ENCODE results near the gene TMEM18.

Gene TMEM18

GRCh38 chr2:665340-666073 lies 11.7 kb downstream of the TMEM18 start:
- no peak for DNase-seq (ENCODE audit: low read depth in 1 of 2, low spot score in 1 of 2)
- TF ChIP-seq JUND (IDR thresholded peaks at IDR 0.05; ENCODE audit: low read depth), result no peak
- in situ Hi-C loops (cut with HindIII; ENCODE audit: low pct_unique_long_range_greater_than_20kb, low sequenced_read_pairs), result no loop called here

- in situ Hi-C loops (cut with HindIII; ENCODE audit: low pct_unique_long_range_greater_than_20kb, low sequenced_read_pairs), result no loop called here
- TF ChIP-seq JUND (IDR thresholded peaks at IDR 0.05; ENCODE audit: low read depth), result no peak
- DNase-seq (ENCODE audit: low read depth in 1 of 2, low spot score in 1 of 2), result no peak
Observed at GRCh38 chr2:664063-664462, 13.1 kb downstream of the TMEM18 start.

GRCh38 chr2:663221-663620 lies 14.0 kb downstream of the TMEM18 start:
- in situ Hi-C loops (cut with HindIII; ENCODE audit: low pct_unique_long_range_greater_than_20kb, low sequenced_read_pairs), result no loop called here
- no peak for TF ChIP-seq JUND (IDR thresholded peaks at IDR 0.05; ENCODE audit: low read depth)
- no peak for DNase-seq (ENCODE audit: low read depth in 1 of 2, low spot score in 1 of 2)

GRCh38 chr2:661360-661635 lies 15.9 kb downstream of the TMEM18 start:
- in situ Hi-C loops (cut with HindIII; ENCODE audit: low pct_unique_long_range_greater_than_20kb, low sequenced_read_pairs), result no loop called here
- TF ChIP-seq JUND (IDR thresholded peaks at IDR 0.05; ENCODE audit: low read depth), result no peak
- no peak for DNase-seq (ENCODE audit: low read depth in 1 of 2, low spot score in 1 of 2)

- in situ Hi-C loops (cut with HindIII; ENCODE audit: low pct_unique_long_range_greater_than_20kb, low sequenced_read_pairs), result no loop called here
- no peak for DNase-seq (ENCODE audit: low read depth in 1 of 2, low spot score in 1 of 2)
- TF ChIP-seq JUND (IDR thresholded peaks at IDR 0.05; ENCODE audit: low read depth), result no peak
Observed at GRCh38 chr2:660586-661359, 16.4 kb downstream of the TMEM18 start.

GRCh38 chr2:660029-660428 lies 17.2 kb downstream of the TMEM18 start:
- in situ Hi-C loops (cut with HindIII; ENCODE audit: low pct_unique_long_range_greater_than_20kb, low sequenced_read_pairs), result no loop called here
- DNase-seq (ENCODE audit: low read depth in 1 of 2, low spot score in 1 of 2), result no peak
- no peak for TF ChIP-seq JUND (IDR thresholded peaks at IDR 0.05; ENCODE audit: low read depth)

GRCh38 chr2:658426-658825 lies 18.8 kb downstream of the TMEM18 start:
- no peak for TF ChIP-seq JUND (IDR thresholded peaks at IDR 0.05; ENCODE audit: low read depth)
- in situ Hi-C loops (cut with HindIII; ENCODE audit: low pct_unique_long_range_greater_than_20kb, low sequenced_read_pairs), result no loop called here
- DNase-seq (ENCODE audit: low read depth in 1 of 2, low spot score in 1 of 2), result no peak

GRCh38 chr2:657766-658165 lies 19.4 kb downstream of the TMEM18 start:
- DNase-seq (ENCODE audit: low read depth in 1 of 2, low spot score in 1 of 2), result no peak
- in situ Hi-C loops (cut with HindIII; ENCODE audit: low pct_unique_long_range_greater_than_20kb, low sequenced_read_pairs), result no loop called here
- TF ChIP-seq JUND (IDR thresholded peaks at IDR 0.05; ENCODE audit: low read depth), result no peak

GRCh38 chr2:656676-657075 lies 20.5 kb downstream of the TMEM18 start:
- TF ChIP-seq JUND (IDR thresholded peaks at IDR 0.05; ENCODE audit: low read depth), result no peak
- no peak for DNase-seq (ENCODE audit: low read depth in 1 of 2, low spot score in 1 of 2)
- in situ Hi-C loops (cut with HindIII; ENCODE audit: low pct_unique_long_range_greater_than_20kb, low sequenced_read_pairs), result no loop called here

GRCh38 chr2:655626-656025 lies 21.6 kb downstream of the TMEM18 start:
- TF ChIP-seq JUND (IDR thresholded peaks at IDR 0.05; ENCODE audit: low read depth), result no peak
- in situ Hi-C loops (cut with HindIII; ENCODE audit: low pct_unique_long_range_greater_than_20kb, low sequenced_read_pairs), result no loop called here
- no peak for DNase-seq (ENCODE audit: low read depth in 1 of 2, low spot score in 1 of 2)

- in situ Hi-C loops (cut with HindIII; ENCODE audit: low pct_unique_long_range_greater_than_20kb, low sequenced_read_pairs), result no loop called here
- no peak for TF ChIP-seq JUND (IDR thresholded peaks at IDR 0.05; ENCODE audit: low read depth)
- no peak for DNase-seq (ENCODE audit: low read depth in 1 of 2, low spot score in 1 of 2)
Observed at GRCh38 chr2:654896-655295, 22.3 kb downstream of the TMEM18 start.

GRCh38 chr2:653645-654425 lies 23.4 kb downstream of the TMEM18 start:
- TF ChIP-seq JUND (IDR thresholded peaks at IDR 0.05; ENCODE audit: low read depth), result no peak
- in situ Hi-C loops (cut with HindIII; ENCODE audit: low pct_unique_long_range_greater_than_20kb, low sequenced_read_pairs), result no loop called here
- no peak for DNase-seq (ENCODE audit: low read depth in 1 of 2, low spot score in 1 of 2)

- in situ Hi-C loops (cut with HindIII; ENCODE audit: low pct_unique_long_range_greater_than_20kb, low sequenced_read_pairs), result no loop called here
- DNase-seq (ENCODE audit: low read depth in 1 of 2, low spot score in 1 of 2), result no peak
Observed at GRCh38 chr2:652881-653480, 24.2 kb downstream of the TMEM18 start.

More at GRCh38 chr2:652881-653480, 24.2 kb downstream of the TMEM18 start:
- TF ChIP-seq JUND (IDR thresholded peaks at IDR 0.05; ENCODE audit: low read depth), result no peak
